Fibroblast of mammary gland (primary cell): ENCODE results near the gene BOK.
A peak's percentile ranks its signal among the peaks of the same experiment; 100 is the strongest.

Source experiments
- DNase-seq: peaks from one replicate; pipeline ENCODE4 v3.0.0-alpha.2; 2010; ENCODE audit warnings: low read depth
- H3K4me3 ChIP-seq: 2 replicates; pipeline ENCODE4 v1.5.1; 2011; ENCODE audit warnings: low read depth, mild to moderate bottlenecking, low read length, moderate library complexity; ENCODE audit not compliant: control insufficient read depth
- CTCF ChIP-seq: conservative IDR thresholded peaks from 2 replicates; pipeline ENCODE4 v1.5.1; 2011; ENCODE audit warnings: low read depth, low read length, inconsistent platforms; ENCODE audit not compliant: control insufficient read depth, insufficient read depth

BOK gene

DNA sequence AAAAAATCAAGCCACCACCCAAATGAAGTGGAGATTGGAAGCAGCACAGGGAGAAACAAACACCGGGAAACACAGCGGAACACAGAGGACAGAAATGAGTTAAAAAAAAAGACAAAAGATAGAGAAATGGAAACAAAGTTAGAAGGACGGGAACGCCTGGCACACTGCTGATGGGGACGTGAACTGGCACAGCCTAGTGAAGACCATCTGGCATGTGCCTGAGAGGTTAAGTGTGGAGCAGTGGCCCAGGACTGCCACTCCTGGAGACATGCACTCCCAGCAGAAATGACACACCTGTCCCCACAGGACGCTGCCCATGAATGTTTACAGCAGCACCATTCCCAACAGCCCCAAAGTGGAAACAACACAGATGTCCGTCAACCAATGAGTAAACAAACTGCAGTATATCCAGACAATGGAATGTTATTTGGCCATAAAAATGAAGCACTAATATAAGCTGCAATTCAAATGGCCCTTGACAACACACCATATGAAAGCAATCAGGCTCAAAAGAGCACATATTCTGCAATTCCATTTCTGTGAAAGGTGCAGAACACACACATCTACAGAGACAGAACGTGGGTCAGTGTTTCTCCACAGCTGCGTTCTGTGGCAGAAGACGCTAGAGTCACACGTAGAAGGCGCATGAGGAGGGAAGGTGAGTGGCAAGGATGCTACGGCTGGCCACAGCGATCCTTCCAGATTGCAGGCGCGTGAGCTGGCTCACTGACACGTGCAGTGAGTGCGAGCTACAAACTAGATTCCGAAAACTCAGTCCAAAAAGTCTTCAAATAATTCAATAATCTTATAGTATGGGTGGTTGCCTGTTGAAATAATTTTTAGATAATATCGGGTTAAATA lies 53.8 kb downstream of the BOK start:
- DNase-seq: no peak
- TF ChIP-seq CTCF: no peak
- no peak overlapping the region for H3K4me3 ChIP-seq

DNA sequence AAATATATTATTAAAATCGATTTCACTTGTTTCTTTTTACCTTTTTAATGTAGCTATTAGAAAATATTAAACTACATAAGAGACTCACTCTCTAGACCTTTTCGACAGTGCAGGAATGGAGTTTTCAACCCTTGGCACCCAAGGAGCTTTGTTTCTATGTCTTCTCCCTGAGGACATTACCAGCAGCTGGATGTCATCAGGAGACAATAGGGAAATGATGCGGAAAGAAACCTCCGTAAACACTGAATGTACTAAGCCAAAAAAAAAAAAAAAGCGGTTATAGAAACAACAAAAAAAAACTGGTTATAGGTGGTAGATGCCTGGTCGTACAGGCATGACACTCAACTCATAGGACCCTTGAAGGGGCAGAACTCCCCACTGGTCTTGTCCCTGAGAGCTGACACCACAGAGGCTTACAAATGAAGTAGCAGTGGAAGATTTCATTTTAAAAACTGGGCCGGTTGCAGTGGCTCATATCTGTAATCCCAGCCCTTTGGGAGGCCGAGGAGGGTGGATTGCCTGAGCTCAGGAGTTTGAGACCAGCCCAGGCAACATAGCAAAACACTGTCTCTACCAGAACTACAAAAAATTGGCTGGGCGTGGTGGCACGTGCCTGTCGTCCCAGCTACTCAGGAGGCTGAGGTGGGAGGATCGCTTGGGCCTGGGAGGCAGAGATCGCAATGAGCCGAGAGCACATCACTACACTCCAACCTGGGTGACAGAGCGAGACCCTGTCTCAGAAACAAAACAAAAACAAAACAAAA lies 54.7 kb downstream of the BOK start:
- H3K4me3 ChIP-seq: no peak overlapping the region
- DNase-seq: peak; percentile 30
- no peak for TF ChIP-seq CTCF

GRCh38 chr2:241615041-241615440 lies 56.5 kb downstream of the BOK start:
- no peak for DNase-seq
- TF ChIP-seq CTCF: no peak
- H3K4me3 ChIP-seq: no peak overlapping the region

- no peak for TF ChIP-seq CTCF
- no peak for DNase-seq
- H3K4me3 ChIP-seq: no peak overlapping the region
Observed at GRCh38 chr2:241615522-241616052, 57.0 kb downstream of the BOK start.

DNA sequence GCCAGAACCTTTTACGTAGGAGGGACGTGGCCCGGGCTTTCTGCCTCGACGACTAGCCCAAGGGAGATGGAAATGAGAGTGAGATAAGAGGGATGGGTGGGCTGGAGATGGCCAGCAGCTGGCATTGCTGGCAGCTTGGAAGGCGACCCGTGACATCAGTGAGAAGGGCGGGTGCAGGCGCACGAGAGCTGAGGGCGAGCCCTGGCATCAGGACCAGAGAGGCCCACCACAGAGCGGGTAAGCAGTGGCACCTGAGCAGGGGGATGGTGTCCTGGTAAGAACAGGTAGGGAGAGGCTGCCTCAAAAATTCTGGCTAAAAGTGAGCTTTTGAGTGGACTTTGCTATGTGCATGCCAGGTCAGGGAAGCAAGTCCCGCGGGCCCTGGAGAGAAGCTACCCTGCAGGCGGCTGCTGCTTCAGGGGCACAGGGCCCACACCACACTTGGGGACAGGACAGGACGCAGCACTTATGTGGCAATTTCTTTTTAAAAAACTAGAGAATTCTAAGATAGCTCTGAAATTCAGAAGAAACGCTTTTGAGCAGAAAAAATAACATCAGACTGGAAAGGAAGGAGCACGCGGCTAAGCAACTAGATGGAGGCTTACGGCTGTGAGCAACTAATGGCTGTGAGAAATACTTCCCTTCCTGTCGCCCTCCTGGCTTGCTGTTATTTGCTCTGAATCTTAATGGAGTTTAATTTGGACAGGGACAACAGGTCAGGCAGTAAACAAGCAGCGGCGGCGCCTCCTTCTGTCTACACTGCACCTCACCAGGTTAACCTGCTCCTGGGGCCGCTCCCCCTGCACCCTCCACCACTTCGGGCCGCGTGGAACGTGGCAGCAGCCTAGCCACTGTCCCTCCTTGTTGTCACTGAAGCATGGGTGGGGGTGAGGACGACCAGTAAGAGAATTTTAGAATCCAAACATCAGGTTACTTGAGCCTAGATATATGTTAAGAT lies 57.9 kb downstream of the BOK start:
- no peak for DNase-seq
- no peak overlapping the region for H3K4me3 ChIP-seq
- no peak for TF ChIP-seq CTCF
